Smooth muscle cell (in vitro differentiated cells): ENCODE measurements around the gene GOLGA3. TPM values are rescaled to one million over a fixed set of nuclear protein-coding genes. Genes with fewer than 3 reads are reported as not detected.
"Not testable (repeated sequence)": the region's sequence is repeated elsewhere in the genome, so short reads cannot be mapped to it uniquely, and the experiment has no call there.

Experiments
- DNase-seq: peaks from one replicate; lab custom pipeline; 2025; ENCODE audit not compliant: unreplicated experiment; lab: John Stamatoyannopoulos, UW
- H2AFZ ChIP-seq: fragments of 200-600 bp; sonication (generic); 2 replicates; pipeline ENCODE4 v1.6.0; 2016; ENCODE audit warnings: antibody characterized with exemption, low read depth, mild to moderate bottlenecking
- H3F3A ChIP-seq: fragments of 200-600 bp; sonication (generic); 2 replicates; pipeline ENCODE4 v1.6.0; 2017; ENCODE audit warnings: antibody characterized with exemption, low read depth
- H3K27ac ChIP-seq: fragments of 200-600 bp; sonication (generic); 2 replicates; pipeline ENCODE4 v1.5.1; 2016; ENCODE audit warnings: low read depth, mild to moderate bottlenecking
- H3K27me3 ChIP-seq: fragments of 200-600 bp; sonication (generic); 2 replicates; pipeline ENCODE4 v1.6.1; 2016; ENCODE audit warnings: low read depth, mild to moderate bottlenecking
- H3K36me3 ChIP-seq: fragments of 200-600 bp; sonication (generic); 2 replicates; pipeline ENCODE4 v1.5.1; 2016; ENCODE audit warnings: low read depth
- H3K4me1 ChIP-seq: fragments of 200-600 bp; sonication (generic); 2 replicates; pipeline ENCODE4 v1.5.1; 2016; ENCODE audit warnings: low read depth
- H3K4me2 ChIP-seq: fragments of 200-600 bp; sonication (generic); 2 replicates; pipeline ENCODE4 v1.6.0; 2016; ENCODE audit warnings: mild to moderate bottlenecking
- H3K4me3 ChIP-seq: fragments of 200-600 bp; sonication (generic); 2 replicates; pipeline ENCODE4 v1.5.1; 2016; ENCODE audit warnings: mild to moderate bottlenecking
- H3K79me2 ChIP-seq: fragments of 200-600 bp; sonication (generic); 2 replicates; pipeline ENCODE4 v1.6.0; 2016; ENCODE audit warnings: low read depth, mild to moderate bottlenecking
- H3K9ac ChIP-seq: fragments of 200-600 bp; sonication (generic); 2 replicates; pipeline ENCODE4 v1.6.0; 2016; ENCODE audit warnings: low read depth
- H3K9me3 ChIP-seq: fragments of 200-600 bp; sonication (generic); replicated peaks from 2 replicates; pipeline ENCODE4 v1.5.1; 2016; ENCODE audit warnings: low read depth
- H4K20me1 ChIP-seq: fragments of 200-600 bp; sonication (generic); 2 replicates; pipeline ENCODE4 v1.6.0; 2016; ENCODE audit warnings: low read depth
- CTCF ChIP-seq: fragments of 200-600 bp; sonication (generic); IDR thresholded peaks from 2 replicates; pipeline ENCODE4 v1.5.1; 2017; ENCODE audit warnings: borderline replicate concordance, mild to moderate bottlenecking, antibody characterized with exemption; ENCODE audit not compliant: insufficient read depth, poor library complexity, severe bottlenecking
- WGBS: methylation state at CpG from one replicate; pipeline ENCODE4 v1.1.7; 2016; ENCODE audit warnings: low lambda C conversion rate; 5-methylcytosine and 5-hydroxymethylcytosine counted together
- polyA plus RNA-seq: library from polyadenylated mRNA; unstranded; fragments of >200 nt; fragmentation: Nextera tagmentation; extraction: Ambion mirVana; gene quantifications from 2 replicates; pipeline ENCODE4 v1.2.1, GENCODE V29; 2016
- total RNA-seq: library from RNA; depleted of rRNA; stranded (reverse); fragments of >200 nt; gene quantifications from 2 replicates; pipeline ENCODE4 v1.2.3, GENCODE V29; 2014

The GOLGA3 gene
- total and polyA plus RNA-seq, 2 experiments from 2014 or later = 25.1 to 34.5 TPM

GRCh38 chr12:132777614-132778013, 51.1 kb downstream of the GOLGA3 start:
- no peak overlapping the region for H2AFZ ChIP-seq
- H3K79me2 ChIP-seq = no peaks in the 10 kb centered on the region
- no peak for TF ChIP-seq CTCF
- H3K27me3 ChIP-seq = no peaks in the 10 kb centered on the region
- no peak overlapping the region for H3K4me2 ChIP-seq
- no peaks in the 10 kb centered on the region for H3K4me1 ChIP-seq
- H3K27ac ChIP-seq = no peak overlapping the region
- H3K9ac ChIP-seq = no peak overlapping the region
- H3K9me3 ChIP-seq = no peaks in the 10 kb centered on the region
- H3K36me3 ChIP-seq = peaks cover 20% of the 10 kb centered on the region
- peaks cover 79% of the 10 kb centered on the region for H4K20me1 ChIP-seq
- no peak overlapping the region for H3K4me3 ChIP-seq
- 99% methylated on average over 20 of the region's 20 CpGs for WGBS
- DNase-seq = no peak
- peaks cover 4% of the 10 kb centered on the region for H3F3A ChIP-seq

GRCh38 chr12:132776816-132777568, 51.7 kb downstream of the GOLGA3 start:
- Histone ChIP-seq H3K36me3 (peaks cover 16% of the 10 kb centered on the region), H3K4me1 (no peaks in the 10 kb centered on the region), H4K20me1 (peaks cover 73% of the 10 kb centered on the region), H3K4me2 (no peak overlapping the region), H3K27ac (no peak overlapping the region), H3K9ac (no peak overlapping the region), H3K27me3 (no peaks in the 10 kb centered on the region), H2AFZ (no peak overlapping the region), H3K4me3 (no peak overlapping the region), H3K9me3 (no peaks in the 10 kb centered on the region), H3K79me2 (peaks cover 2% of the 10 kb centered on the region), H3F3A (peaks cover 4% of the 10 kb centered on the region)
- no peak for DNase-seq
- TF ChIP-seq CTCF = no peak
- WGBS = 96% methylated on average over 29 of the region's 29 CpGs

- DNase-seq, H3F3A ChIP-seq, H3K27me3 ChIP-seq, H3K4me3 ChIP-seq, H3K27ac ChIP-seq, H3K4me1 ChIP-seq, H2AFZ ChIP-seq, H3K4me2 ChIP-seq, H3K9ac ChIP-seq, H3K9me3 ChIP-seq, H3K79me2 ChIP-seq: not testable (repeated sequence)
- Histone ChIP-seq H3K36me3 (peaks cover 13% of the 10 kb centered on the region), H4K20me1 (peaks cover 74% of the 10 kb centered on the region)
- WGBS = 79% methylated on average over 10 of the region's 12 CpGs
These were observed 52.4 kb downstream of the GOLGA3 start for GRCh38 chr12:132776230-132776625.

- DNase-seq = no peak
- no peak for TF ChIP-seq CTCF
- Histone ChIP-seq H3K36me3 (peaks cover 11% of the 10 kb centered on the region), H3K27me3 (no peaks in the 10 kb centered on the region), H3K27ac (no peak overlapping the region), H3K9ac (no peak overlapping the region), H3K79me2 (peaks cover 4% of the 10 kb centered on the region), H3K4me3 (no peak overlapping the region), H4K20me1 (peaks cover 72% of the 10 kb centered on the region), H3F3A (peaks cover 13% of the 10 kb centered on the region), H3K9me3 (no peaks in the 10 kb centered on the region), H3K4me1 (no peaks in the 10 kb centered on the region), H2AFZ (no peak overlapping the region), H3K4me2 (no peak overlapping the region)
- WGBS = 98% methylated on average over 23 of the region's 24 CpGs
These were observed 53.0 kb downstream of the GOLGA3 start for GRCh38 chr12:132775502-132776229.
